Pancreas (tissue), 10 donors: ENCODE results near the gene AGXT2. TPM values are rescaled to one million over a fixed set of nuclear protein-coding genes. Genes with fewer than 3 reads are reported as not detected.
"Not testable (repeated sequence)": the region's sequence is repeated elsewhere in the genome, so short reads cannot be mapped to it uniquely, and the experiment has no call there.

Source experiments
- ATAC-seq, 4 donors: fragments of 200-7000 bp; cut with Tn5 transposase; one replicate each; pipeline versions ENCODE4 v1.8.0 to v1.9.1; 2020; ENCODE audit warnings: mild to moderate bottlenecking in 4 of 4, moderate library complexity in 4 of 4
- DNase-seq, 6 donors: peaks; one replicate each; pipeline ENCODE4 v3.0.0-alpha.2; 2020
- FAIRE-seq: peaks from 2 replicates; lab custom pipeline; 2012; peaks lifted over from hg19 to GRCh38; lab: Jason Lieb, UNC
- H3K27ac ChIP-seq, 4 donors: fragments of 200-600 bp; sonication (generic); 1 replicate in 3 of 4; 2 replicates in 1 of 4; pipeline versions ENCODE4 v1.5.0 to v1.8.0; 2020
- H3K27me3 ChIP-seq, 4 donors: fragments of 200-600 bp; one replicate each; pipeline ENCODE4 v1.8.0; 2021
- H3K36me3 ChIP-seq, 3 donors: fragments of 200-600 bp; sonication (generic) in 1 of 3; one replicate each; pipeline versions ENCODE4 v1.5.0 to v1.8.0; 2020 to 2021
- H3K4me1 ChIP-seq, 3 donors: fragments of 200-600 bp; one replicate each; pipeline ENCODE4 v1.8.0; 2021
- H3K4me3 ChIP-seq, 4 donors: fragments of 200-600 bp; sonication (generic) in 2 of 4; one replicate each; pipeline versions ENCODE4 v1.5.0 to v1.8.0; 2020 to 2021
- H3K9me3 ChIP-seq, 4 donors: fragments of 200-600 bp; one replicate each; pipeline ENCODE4 v1.8.0; 2021
- WGBS, 2 donors: extraction: QIAGEN DNeasy Blood & Tissue Kit; methylation state at CpG; one replicate each; pipeline ENCODE4 v1.1.7; 2013; 5-methylcytosine and 5-hydroxymethylcytosine counted together
- intact Hi-C, 3 donors: fragments of 100-400 bp; cut with DNase I; formaldehyde crosslinking; loops; one replicate each; pipeline versions ENCODE4 v1.11.1 to v1.14.2; 2022
- polyA plus RNA-seq, 2 donors: library from polyadenylated mRNA; stranded (reverse); fragments of 200-250 nt; gene quantifications; one replicate each; pipeline ENCODE4 v1.2.3, GENCODE V29; 2013
- total RNA-seq, 6 donors: library from RNA; stranded (reverse); fragmentation: NEBNext Ultra II Directional in 4 of 6; extraction: Animal tissue kit (Norgen Biotek cat#: 25700) in 4 of 6; gene quantifications; one replicate each; pipeline versions ENCODE4 v1.2.1 to v1.2.4, GENCODE V29; 2021 to 2023
- TF ChIP-seq, protein P1 (sequence below), 4 donors: fragments of 200-600 bp; sonication (generic) in 3 of 4; IDR thresholded peaks; one replicate each; pipeline versions ENCODE4 v1.5.0 to v1.8.0; 2021; ENCODE audit warnings: antibody characterized with exemption in 4 of 4
- donor health status: healthy with polysubstance abuse.
- donor health status: DM: no; HTN: no; CAD: no; lungs with moderate emphysema.
- donor health status: DM: no; HTN: no; CAD: no.
- donor health status: control.
- donor health status: control.
- donor health status: Bipolar disorder and iron deficiency.
- donor health status: DM: yes; HTN: yes; CAD: no.
- donor health status: DM: no; HTN: no; CAD: no.
- donor health status: DM: no; HTN: no; CAD: no.
- donor health status: DM: yes; HTN: yes; CAD: no.

Gene AGXT2
- total and polyA plus RNA-seq, 8 donors: not detected

- Histone ChIP-seq H3K36me3 (no peaks in the 10 kb centered on the region), H3K9me3 (no peaks in the 10 kb centered on the region), H3K4me3 (no peak overlapping the region), H3K27ac (no peak overlapping the region), H3K4me1 (no peaks in the 10 kb centered on the region), H3K27me3 (no peaks in the 10 kb centered on the region)
- no peak for DNase-seq
- intact Hi-C loops: no loop called here
- FAIRE-seq: no peak
- TF ChIP-seq, protein P1, sequence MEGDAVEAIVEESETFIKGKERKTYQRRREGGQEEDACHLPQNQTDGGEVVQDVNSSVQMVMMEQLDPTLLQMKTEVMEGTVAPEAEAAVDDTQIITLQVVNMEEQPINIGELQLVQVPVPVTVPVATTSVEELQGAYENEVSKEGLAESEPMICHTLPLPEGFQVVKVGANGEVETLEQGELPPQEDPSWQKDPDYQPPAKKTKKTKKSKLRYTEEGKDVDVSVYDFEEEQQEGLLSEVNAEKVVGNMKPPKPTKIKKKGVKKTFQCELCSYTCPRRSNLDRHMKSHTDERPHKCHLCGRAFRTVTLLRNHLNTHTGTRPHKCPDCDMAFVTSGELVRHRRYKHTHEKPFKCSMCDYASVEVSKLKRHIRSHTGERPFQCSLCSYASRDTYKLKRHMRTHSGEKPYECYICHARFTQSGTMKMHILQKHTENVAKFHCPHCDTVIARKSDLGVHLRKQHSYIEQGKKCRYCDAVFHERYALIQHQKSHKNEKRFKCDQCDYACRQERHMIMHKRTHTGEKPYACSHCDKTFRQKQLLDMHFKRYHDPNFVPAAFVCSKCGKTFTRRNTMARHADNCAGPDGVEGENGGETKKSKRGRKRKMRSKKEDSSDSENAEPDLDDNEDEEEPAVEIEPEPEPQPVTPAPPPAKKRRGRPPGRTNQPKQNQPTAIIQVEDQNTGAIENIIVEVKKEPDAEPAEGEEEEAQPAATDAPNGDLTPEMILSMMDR (IDR thresholded peaks at IDR 0.05): no peak
- ATAC-seq: no peak
- WGBS, 2 donors: 42% methylated on average over 2 of the region's 2 CpGs
Measured at GRCh38 chr5:34977934-34978613, 69.7 kb downstream of the AGXT2 start.

GRCh38 chr5:34976347-34976746 is 71.4 kb downstream of the AGXT2 start:
- H3K4me3 ChIP-seq: no peak overlapping the region
- no peak for DNase-seq
- no peak for ATAC-seq
- H3K4me1 ChIP-seq: no peaks in the 10 kb centered on the region
- intact Hi-C loops: no loop called here
- FAIRE-seq: no peak
- H3K36me3 ChIP-seq: no peaks in the 10 kb centered on the region
- TF ChIP-seq, protein P1 (IDR thresholded peaks at IDR 0.05): no peak
- no peaks in the 10 kb centered on the region for H3K9me3 ChIP-seq
- 84 to 93% methylated on average over 5 of the region's 5 CpGs for WGBS, 2 donors
- H3K27ac ChIP-seq: no peak overlapping the region
- no peaks in the 10 kb centered on the region for H3K27me3 ChIP-seq

DNA sequence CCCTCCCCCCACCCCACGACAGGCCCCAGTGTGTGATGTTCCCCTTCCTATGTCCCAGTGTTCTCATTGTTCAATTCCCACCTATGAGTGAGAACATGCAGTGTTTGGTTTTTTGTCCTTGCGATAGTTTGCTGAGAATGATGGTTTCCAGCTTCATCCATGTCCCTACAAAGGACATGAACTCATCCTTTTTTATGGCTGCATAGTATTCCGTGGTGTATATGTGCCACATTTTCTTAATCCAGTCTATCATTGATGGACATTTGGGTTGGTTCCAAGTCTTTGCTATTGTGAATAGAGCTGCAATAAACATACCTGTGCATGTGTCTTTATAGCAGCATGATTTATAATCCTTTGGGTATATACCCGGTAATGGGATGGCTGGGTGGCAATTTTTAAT is 76.1 kb downstream of the AGXT2 start:
- H3K4me1 ChIP-seq, H3K27me3 ChIP-seq, ATAC-seq, H3K36me3 ChIP-seq, intact Hi-C loops, H3K4me3 ChIP-seq, H3K27ac ChIP-seq, DNase-seq, H3K9me3 ChIP-seq, FAIRE-seq: not testable (repeated sequence)
- 90 to 97% methylated on average over 2 to 3 of the region's 4 CpGs for WGBS, 2 donors

DNA sequence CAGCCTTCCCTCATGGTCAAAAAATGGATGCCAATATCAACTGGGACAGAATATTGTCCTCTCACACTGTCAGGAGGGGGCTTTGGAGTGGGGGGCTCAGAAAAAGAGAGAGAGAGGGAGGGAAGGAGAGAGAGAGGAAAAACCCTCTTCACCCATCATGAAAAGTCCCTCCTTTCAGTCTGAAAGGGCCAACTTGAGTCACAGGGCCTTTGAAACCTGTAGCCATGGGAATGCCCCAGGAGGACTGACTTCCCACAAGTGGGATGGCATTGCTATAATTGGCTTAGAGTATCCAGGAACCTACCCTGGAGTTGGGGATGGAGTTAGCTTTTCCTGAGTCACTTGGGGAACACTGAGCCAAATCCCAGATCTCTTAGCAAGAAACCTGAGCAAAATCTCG is 77.2 kb downstream of the AGXT2 start:
- FAIRE-seq (no peak), ATAC-seq (no peak), DNase-seq (no peak)
- H3K36me3 ChIP-seq: no peaks in the 10 kb centered on the region
- 74 to 81% methylated on average over 1 of the region's 1 CpG for WGBS, 2 donors
- no peaks in the 10 kb centered on the region for H3K9me3 ChIP-seq
- TF ChIP-seq, protein P1 (IDR thresholded peaks at IDR 0.05): no peak
- intact Hi-C loops: no loop called here
- no peak overlapping the region for H3K27ac ChIP-seq
- H3K27me3 ChIP-seq: no peaks in the 10 kb centered on the region
- H3K4me1 ChIP-seq: no peaks in the 10 kb centered on the region
- no peak overlapping the region for H3K4me3 ChIP-seq

DNA sequence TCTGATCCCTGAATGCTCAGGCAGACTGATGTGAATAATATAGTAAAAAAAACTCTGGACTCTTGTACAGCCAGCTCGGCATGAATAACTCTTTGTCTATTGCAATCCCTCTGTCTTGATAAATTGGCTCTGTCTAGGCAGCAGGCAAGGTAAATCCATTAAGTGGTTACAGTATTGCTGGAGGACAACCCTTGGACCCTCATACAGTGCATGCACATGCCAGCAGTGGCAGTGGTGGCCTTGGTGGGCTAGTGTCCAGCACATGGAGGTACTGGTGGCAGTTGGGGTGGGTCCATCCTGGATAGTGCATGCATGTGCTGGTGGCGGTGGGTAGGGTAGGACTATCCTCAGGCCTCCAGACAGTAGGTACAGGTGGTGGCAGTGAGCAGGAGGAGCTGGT is 79.5 kb downstream of the AGXT2 start:
- 88 to 93% methylated on average over 2 of the region's 2 CpGs for WGBS, 2 donors
- TF ChIP-seq, protein P1 (IDR thresholded peaks at IDR 0.05): no peak
- Histone ChIP-seq H3K4me1 (no peaks in the 10 kb centered on the region), H3K27me3 (no peaks in the 10 kb centered on the region), H3K36me3 (no peaks in the 10 kb centered on the region), H3K9me3 (no peaks in the 10 kb centered on the region), H3K27ac (no peak overlapping the region), H3K4me3 (no peak overlapping the region)
- FAIRE-seq: no peak
- ATAC-seq: no peak
- intact Hi-C loops: no loop called here
- DNase-seq: no peak
